Transverse colon (tissue), 4 donors: ENCODE data around the gene CCDC51. TPM values are rescaled to one million over a fixed set of nuclear protein-coding genes. Genes with fewer than 3 reads are reported as not detected.

Experiments used
- DNase-seq: peaks from one replicate; pipeline ENCODE4 v3.0.0-alpha.2; 2019
- H3K27ac ChIP-seq, 4 donors: fragments of 200-600 bp; sonication (generic); 2 replicates each; pipeline ENCODE4 v1.5.1; 2016 to 2018; ENCODE audit warnings: inconsistent platforms in 4 of 4
- H3K27me3 ChIP-seq: fragments of 200-600 bp; sonication (generic); 2 replicates; pipeline ENCODE4 v1.5.1; 2017; ENCODE audit warnings: inconsistent platforms
- H3K36me3 ChIP-seq, 4 donors: fragments of 200-600 bp; sonication (generic); 2 replicates each; pipeline ENCODE4 v1.5.1; 2017 to 2019; ENCODE audit warnings: inconsistent platforms in 4 of 4
- H3K4me1 ChIP-seq, 4 donors: fragments of 200-600 bp; sonication (generic); 2 replicates each; pipeline ENCODE4 v1.5.1; 2017 to 2020; ENCODE audit warnings: inconsistent platforms in 4 of 4
- H3K4me3 ChIP-seq, 4 donors: fragments of 200-600 bp; sonication (generic); 1 replicate in 1 of 4; 2 replicates in 3 of 4; pipeline versions ENCODE4 v1.5.1 to v1.6.1; 2017 to 2019; ENCODE audit warnings: inconsistent platforms in 4 of 4
- H3K9me3 ChIP-seq, 2 donors: fragments of 200-600 bp; sonication (generic); 2 replicates each; pipeline ENCODE4 v1.5.1; 2017 to 2019; ENCODE audit warnings: inconsistent platforms in 2 of 2
- EP300 ChIP-seq: sonication (generic); formaldehyde crosslinking; IDR thresholded peaks from one replicate; pipeline ENCODE4 v1.6.1; 2017; ENCODE audit warnings: antibody characterized with exemption, low read depth
- POLR2A ChIP-seq: fragments of 450-650 bp; IDR thresholded peaks from one replicate; pipeline ENCODE4 v1.6.1; 2016; ENCODE audit warnings: antibody characterized with exemption, mild to moderate bottlenecking, moderate library complexity
- POLR2AphosphoS5 ChIP-seq, 3 donors: sonication (generic); formaldehyde crosslinking; IDR thresholded peaks; one replicate each; pipeline ENCODE4 v1.6.1; 2016; ENCODE audit warnings: antibody characterized with exemption in 3 of 3
- WGBS, 2 donors: methylation state at CpG; one replicate each; pipeline ENCODE4 v1.1.5; 2018; ENCODE audit warnings: low coverage in 1 of 2; 5-methylcytosine and 5-hydroxymethylcytosine counted together
- in situ Hi-C, 4 donors: fragments of 200-750 bp; cut with MboI; loops; one replicate each; pipeline versions ENCODE4 v1.15.0 to v1.15.1; 2017; ENCODE audit warnings: low sequenced_read_pairs in 3 of 4, low pct_ligation_motif_present in 1 of 4, low pct_unique_long_range_greater_than_20kb in 1 of 4
- intact Hi-C: fragments of 100-400 bp; cut with DNase I; formaldehyde crosslinking; loops from one replicate; pipeline ENCODE4 v1.15.1; 2023; ENCODE audit warnings: low total_unique reads
- total RNA-seq, 4 donors: library from RNA; depleted of rRNA; stranded (reverse); fragments of >200 nt; gene quantifications; one replicate each; pipeline ENCODE4 v1.1.0, GENCODE V29; 2016
- TF ChIP-seq, protein P1 (sequence below), 5 experiments: fragments of 200-600 bp in 3 of 5; fragments of 450-650 bp in 2 of 5; sonication (generic) in 3 of 5; IDR thresholded peaks; 1 replicate in 2 of 5; 2 replicates in 3 of 5; pipeline ENCODE4 v1.5.1; 2016 to 2017; ENCODE audit warnings: antibody characterized with exemption in 5 of 5, inconsistent platforms in 3 of 5, mild to moderate bottlenecking in 2 of 5, moderate library complexity in 1 of 5

Gene CCDC51
- total RNA-seq, 4 donors from 2014 or later, result 2.8 to 14.1 (median 8.2) TPM

DNA sequence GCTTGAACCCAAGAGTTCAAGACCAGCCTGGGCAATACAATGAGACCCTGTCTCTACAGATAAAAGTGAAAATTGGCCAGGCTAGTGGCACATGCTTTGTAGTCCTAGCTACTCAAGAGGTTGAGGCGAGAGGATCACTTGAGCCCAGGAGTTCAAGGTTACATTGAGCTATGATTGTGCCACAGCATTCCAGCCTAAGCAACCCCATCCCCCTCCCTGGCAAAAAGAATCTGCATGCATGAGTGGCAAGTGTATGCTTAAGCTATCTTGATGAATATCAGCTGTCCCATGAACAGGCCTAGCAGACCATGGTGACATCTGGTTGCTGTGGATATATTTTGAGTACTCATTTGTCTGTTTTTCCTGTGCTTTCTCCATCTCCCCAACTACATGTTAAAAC lies 11.4 kb upstream of the CCDC51 start:
- 86 to 89% methylated on average over 1 of the region's 1 CpG for WGBS, 2 donors
- in situ Hi-C loops, result loop anchor here in 1 of 4 donors (10.0 kb wide), 1 partner anchor 94 kb away; no protein-coding TSS in a partner anchor
- H3K4me3 ChIP-seq, result no peak overlapping the region
- peaks cover 0 to 22% (median 0%) of the 10 kb centered on the region in 4 donors for H3K36me3 ChIP-seq
- intact Hi-C loops, result no loop called here
- H3K27me3 ChIP-seq, result no peaks in the 10 kb centered on the region
- DNase-seq, result no peak
- no peak overlapping the region for H3K27ac ChIP-seq
- no peaks in the 10 kb centered on the region for H3K9me3 ChIP-seq
- peaks cover 7 to 10% (median 8%) of the 10 kb centered on the region in 4 donors for H3K4me1 ChIP-seq
- TF ChIP-seq POLR2A (no peak), POLR2AphosphoS5 (IDR thresholded peaks at IDR 0.05) (no peak), EP300 (no peak)
- TF ChIP-seq, protein P1, sequence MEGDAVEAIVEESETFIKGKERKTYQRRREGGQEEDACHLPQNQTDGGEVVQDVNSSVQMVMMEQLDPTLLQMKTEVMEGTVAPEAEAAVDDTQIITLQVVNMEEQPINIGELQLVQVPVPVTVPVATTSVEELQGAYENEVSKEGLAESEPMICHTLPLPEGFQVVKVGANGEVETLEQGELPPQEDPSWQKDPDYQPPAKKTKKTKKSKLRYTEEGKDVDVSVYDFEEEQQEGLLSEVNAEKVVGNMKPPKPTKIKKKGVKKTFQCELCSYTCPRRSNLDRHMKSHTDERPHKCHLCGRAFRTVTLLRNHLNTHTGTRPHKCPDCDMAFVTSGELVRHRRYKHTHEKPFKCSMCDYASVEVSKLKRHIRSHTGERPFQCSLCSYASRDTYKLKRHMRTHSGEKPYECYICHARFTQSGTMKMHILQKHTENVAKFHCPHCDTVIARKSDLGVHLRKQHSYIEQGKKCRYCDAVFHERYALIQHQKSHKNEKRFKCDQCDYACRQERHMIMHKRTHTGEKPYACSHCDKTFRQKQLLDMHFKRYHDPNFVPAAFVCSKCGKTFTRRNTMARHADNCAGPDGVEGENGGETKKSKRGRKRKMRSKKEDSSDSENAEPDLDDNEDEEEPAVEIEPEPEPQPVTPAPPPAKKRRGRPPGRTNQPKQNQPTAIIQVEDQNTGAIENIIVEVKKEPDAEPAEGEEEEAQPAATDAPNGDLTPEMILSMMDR (IDR thresholded peaks at IDR 0.05), result no peak

DNA sequence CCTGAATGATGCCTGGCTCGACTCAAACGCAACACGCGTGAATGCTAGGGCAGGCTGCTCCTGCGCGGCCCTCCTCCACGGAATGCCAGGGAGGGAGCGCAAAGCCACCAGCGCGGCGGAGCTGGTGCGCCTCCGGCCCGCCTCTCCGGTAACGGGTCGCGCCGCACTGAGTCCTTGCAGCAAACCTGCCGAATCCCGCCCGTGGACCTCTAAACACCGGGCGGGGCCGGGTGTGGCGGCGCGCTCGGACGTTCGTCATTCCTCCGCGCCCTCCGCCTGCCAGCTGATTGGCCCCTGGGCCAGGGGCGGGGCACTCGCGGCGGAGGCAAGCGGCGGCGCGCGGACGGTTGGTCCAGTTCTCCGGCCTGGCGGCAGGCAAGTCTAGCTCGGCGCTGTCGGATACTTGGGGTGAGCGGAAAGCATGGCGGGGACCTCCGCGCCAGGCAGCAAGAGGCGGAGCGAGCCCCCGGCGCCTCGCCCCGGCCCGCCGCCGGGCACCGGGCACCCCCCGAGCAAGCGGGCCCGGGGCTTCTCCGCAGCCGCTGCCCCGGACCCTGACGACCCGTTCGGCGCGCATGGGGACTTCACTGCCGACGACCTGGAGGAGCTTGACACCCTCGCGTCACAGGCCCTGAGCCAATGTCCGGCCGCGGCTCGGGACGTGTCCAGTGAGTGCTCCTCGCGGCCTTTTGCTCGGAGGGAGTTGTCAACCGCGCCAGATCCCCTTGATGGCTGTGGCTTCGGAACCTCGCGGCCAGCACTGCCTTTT lies 6.7 kb upstream of the CCDC51 start, which contains the start of gene ATRIP:
Gene ATRIP (plus strand): TSS at position 313 of the 769 bp plus-strand sequence. CDS start 109 bp downstream, at position 422.
- peak; percentile 10 for TF ChIP-seq EP300
- TF ChIP-seq, protein P1 (IDR thresholded peaks at IDR 0.05), result peak in 2 of 5 experiments; percentile 5 to 9
- peak; percentile 88 for TF ChIP-seq POLR2A
- peak; percentile 94 to 98 (median 98) for TF ChIP-seq POLR2AphosphoS5 (IDR thresholded peaks at IDR 0.05)
- WGBS, 2 donors, result 1% methylated on average over 53 of the region's 91 CpGs; no CpG with 5 or more reads in 1 of the 2 donors
- Histone ChIP-seq H3K9me3 (no peaks in the 10 kb centered on the region), H3K27ac (peak within 1 kb of the TSS; percentile 92 to 97 (median 94)), H3K4me3 (peak within 1 kb of the TSS; percentile 66 to 87 (median 70)), H3K27me3 (no peaks in the 10 kb centered on the region), H3K36me3 (peaks cover 0 to 11% (median 3%) of the 10 kb centered on the region in 4 donors), H3K4me1 (peaks cover 16 to 23% (median 18%) of the 10 kb centered on the region in 4 donors)
- intact Hi-C loops, result no loop called here
- DNase-seq, result peak; percentile 94
- in situ Hi-C loops, result no loop called here

DNA sequence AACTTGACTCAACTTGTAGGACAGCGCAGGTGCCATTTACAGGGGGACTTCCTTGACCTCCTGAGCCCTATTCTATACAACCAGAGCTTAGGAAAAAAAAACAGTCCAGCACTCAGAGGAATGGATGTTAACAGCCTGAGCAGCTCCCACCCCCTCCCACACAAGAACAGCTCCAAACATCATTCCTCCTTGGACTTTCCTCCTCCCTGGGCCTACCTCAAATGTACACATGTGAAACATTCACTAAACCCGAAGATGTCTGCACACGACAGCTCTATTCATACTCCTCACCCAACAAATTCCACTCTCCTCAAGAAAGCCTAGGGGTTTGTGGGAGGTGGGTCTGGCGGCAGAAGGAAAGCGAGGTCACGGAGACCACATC lies 6.1 kb upstream of the CCDC51 start:
- WGBS, 2 donors, result 16 to 67% methylated on average over 1 to 6 of the region's 6 CpGs
- intact Hi-C loops, result no loop called here
- Histone ChIP-seq H3K27me3 (no peaks in the 10 kb centered on the region), H3K36me3 (peaks cover 0 to 11% (median 2%) of the 10 kb centered on the region in 4 donors), H3K9me3 (no peaks in the 10 kb centered on the region), H3K27ac (peak overlapping the region; percentile 92 to 97 (median 94)), H3K4me3 (peak overlapping the region; percentile 66 to 87 (median 70)), H3K4me1 (peaks cover 21 to 29% (median 24%) of the 10 kb centered on the region in 4 donors)
- no peak for TF ChIP-seq EP300
- no peak for TF ChIP-seq POLR2A
- TF ChIP-seq POLR2AphosphoS5 (IDR thresholded peaks at IDR 0.05), result no peak
- TF ChIP-seq, protein P1 (IDR thresholded peaks at IDR 0.05), result no peak
- DNase-seq, result no peak
- in situ Hi-C loops, result no loop called here

DNA sequence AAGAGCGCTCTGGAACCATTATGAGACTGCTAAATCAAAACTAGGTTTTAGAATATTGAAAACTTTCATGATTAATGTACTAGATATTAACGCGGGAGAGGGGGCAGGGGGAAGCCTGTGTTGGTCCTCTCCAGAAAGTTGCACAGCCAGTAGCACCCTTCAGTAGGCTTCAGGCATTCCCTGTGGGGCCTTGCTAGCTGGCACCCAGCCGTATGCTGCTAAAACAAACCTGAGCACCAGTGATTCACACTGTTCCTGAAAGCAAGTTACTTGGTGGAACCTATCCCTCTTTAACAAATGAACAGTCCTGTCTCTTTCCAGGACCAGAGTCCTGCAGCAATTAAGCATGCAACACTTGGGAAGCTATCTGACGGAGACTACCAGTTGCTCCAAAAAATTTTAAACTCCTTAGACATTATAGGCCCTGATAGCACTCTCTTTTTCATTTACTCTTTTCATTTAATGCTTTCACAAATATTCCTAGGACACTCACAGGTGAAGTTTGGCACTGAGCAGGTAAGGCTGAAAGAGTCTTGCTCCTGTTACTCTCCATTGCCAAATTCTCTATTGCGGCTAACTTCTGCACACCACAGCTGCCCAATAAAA lies 5.5 kb upstream of the CCDC51 start:
- H3K36me3 ChIP-seq, result peaks cover 0 to 11% (median 2%) of the 10 kb centered on the region in 4 donors
- DNase-seq, result no peak
- H3K4me3 ChIP-seq, result no peak overlapping the region
- TF ChIP-seq, protein P1 (IDR thresholded peaks at IDR 0.05), result no peak
- TF ChIP-seq POLR2A, result no peak
- no peak for TF ChIP-seq EP300
- no peak for TF ChIP-seq POLR2AphosphoS5 (IDR thresholded peaks at IDR 0.05)
- H3K27me3 ChIP-seq, result no peaks in the 10 kb centered on the region
- WGBS, 2 donors, result 83 to 87% methylated on average over 3 to 6 of the region's 6 CpGs
- H3K27ac ChIP-seq, result peak overlapping the region in 2 of 4 donors; percentile 92 to 97
- peaks cover 24 to 31% (median 26%) of the 10 kb centered on the region in 4 donors for H3K4me1 ChIP-seq
- intact Hi-C loops, result no loop called here
- in situ Hi-C loops, result no loop called here
- H3K9me3 ChIP-seq, result no peaks in the 10 kb centered on the region
